Right lobe of liver (tissue), 6 donors: ENCODE results near the gene TMEM132D. TPM values are rescaled to one million over a fixed set of nuclear protein-coding genes. Genes with fewer than 3 reads are reported as not detected.

ENCODE experiments used
- ATAC-seq, 4 donors: fragments of 200-7000 bp; cut with Tn5 transposase; one replicate each; pipeline ENCODE4 v1.9.1; 2020; ENCODE audit warnings: mild to moderate bottlenecking in 4 of 4, moderate library complexity in 4 of 4
- DNase-seq, 3 donors: peaks; one replicate each; pipeline ENCODE4 v3.0.0-alpha.2; 2020
- H3K27ac ChIP-seq, 3 donors: fragments of 200-600 bp; one replicate each; pipeline ENCODE4 v1.8.0; 2022
- H3K27me3 ChIP-seq, 2 donors: fragments of 200-600 bp; one replicate each; pipeline ENCODE4 v1.8.0; 2022
- H3K36me3 ChIP-seq, 4 donors: fragments of 200-600 bp; sonication (generic) in 1 of 4; one replicate each; pipeline versions ENCODE4 v1.5.1 to v1.8.0; 2017 to 2022; ENCODE audit warnings: control low read depth in 1 of 4
- H3K4me1 ChIP-seq, 4 donors: fragments of 200-600 bp; sonication (generic) in 1 of 4; one replicate each; pipeline versions ENCODE4 v1.5.1 to v1.8.0; 2017 to 2022; ENCODE audit warnings: control low read depth in 1 of 4
- H3K4me3 ChIP-seq, 3 donors: fragments of 200-600 bp; one replicate each; pipeline ENCODE4 v1.8.0; 2022
- H3K9me3 ChIP-seq, 4 donors: fragments of 200-600 bp; sonication (generic) in 1 of 4; one replicate each; pipeline versions ENCODE4 v1.5.1 to v1.8.0; 2017 to 2022; ENCODE audit warnings: control low read depth in 1 of 4
- POLR2A ChIP-seq: fragments of 450-650 bp; IDR thresholded peaks from one replicate; pipeline ENCODE4 v1.6.1; 2017; ENCODE audit warnings: antibody characterized with exemption, mild to moderate bottlenecking
- WGBS: methylation state at CpG from one replicate; pipeline ENCODE4 v1.1.6; 2018; ENCODE audit warnings: low coverage, low lambda C conversion rate; ENCODE audit not compliant: insufficient coverage; ENCODE audit errors: missing lambda C conversion rate; 5-methylcytosine and 5-hydroxymethylcytosine counted together
- intact Hi-C, 2 donors: fragments of 100-400 bp; cut with DNase I; formaldehyde crosslinking; loops; one replicate each; pipeline versions ENCODE4 v1.11.2 to v1.14.1; 2022
- total RNA-seq, 6 experiments: library from RNA; depleted of rRNA in 2 of 6; stranded (reverse); fragments of >200 nt in 2 of 6; fragmentation: NEBNext Ultra II Directional in 3 of 6; extraction: Animal tissue kit (Norgen Biotek cat#: 25700) in 3 of 6; gene quantifications; one replicate each; pipeline versions ENCODE4 v1.1.0 to v1.2.4, GENCODE V29; 2016 to 2023
- TF ChIP-seq, protein P1 (sequence below), 4 donors: fragments of 200-600 bp in 3 of 4; fragments of 450-650 bp in 1 of 4; IDR thresholded peaks; one replicate each; pipeline versions ENCODE4 v1.5.1 to v1.8.0; 2016 to 2022; ENCODE audit warnings: antibody characterized with exemption in 4 of 4, mild to moderate bottlenecking in 2 of 4
- donor health status: DM: no; HTN: yes; CAD: no.
- donor health status: DM: no; HTN: no; CAD: no.
- donor health status: DM: no; HTN: no; CAD: no.
- donor health status: DM: no; HTN: yes; CAD: no.
- donor health status: DM: no; HTN: yes; CAD: no.

TMEM132D gene
- total RNA-seq, 6 experiments from 2014 or later = 0.10 to 0.35 (median 0.33) TPM; not detected in 3

GRCh38 chr12:129532707-129533499, 370.9 kb downstream of the TMEM132D start:
- Histone ChIP-seq H3K4me3 (no peak overlapping the region), H3K9me3 (no peaks in the 10 kb centered on the region), H3K4me1 (no peaks in the 10 kb centered on the region), H3K27ac (no peak overlapping the region), H3K36me3 (no peaks in the 10 kb centered on the region), H3K27me3 (no peaks in the 10 kb centered on the region)
- no peak for TF ChIP-seq POLR2A
- TF ChIP-seq, protein P1, sequence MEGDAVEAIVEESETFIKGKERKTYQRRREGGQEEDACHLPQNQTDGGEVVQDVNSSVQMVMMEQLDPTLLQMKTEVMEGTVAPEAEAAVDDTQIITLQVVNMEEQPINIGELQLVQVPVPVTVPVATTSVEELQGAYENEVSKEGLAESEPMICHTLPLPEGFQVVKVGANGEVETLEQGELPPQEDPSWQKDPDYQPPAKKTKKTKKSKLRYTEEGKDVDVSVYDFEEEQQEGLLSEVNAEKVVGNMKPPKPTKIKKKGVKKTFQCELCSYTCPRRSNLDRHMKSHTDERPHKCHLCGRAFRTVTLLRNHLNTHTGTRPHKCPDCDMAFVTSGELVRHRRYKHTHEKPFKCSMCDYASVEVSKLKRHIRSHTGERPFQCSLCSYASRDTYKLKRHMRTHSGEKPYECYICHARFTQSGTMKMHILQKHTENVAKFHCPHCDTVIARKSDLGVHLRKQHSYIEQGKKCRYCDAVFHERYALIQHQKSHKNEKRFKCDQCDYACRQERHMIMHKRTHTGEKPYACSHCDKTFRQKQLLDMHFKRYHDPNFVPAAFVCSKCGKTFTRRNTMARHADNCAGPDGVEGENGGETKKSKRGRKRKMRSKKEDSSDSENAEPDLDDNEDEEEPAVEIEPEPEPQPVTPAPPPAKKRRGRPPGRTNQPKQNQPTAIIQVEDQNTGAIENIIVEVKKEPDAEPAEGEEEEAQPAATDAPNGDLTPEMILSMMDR (IDR thresholded peaks at IDR 0.05) = no peak
- DNase-seq (no peak), ATAC-seq (no peak)
- WGBS = 47% methylated on average over 11 of the region's 17 CpGs
- intact Hi-C loops = no loop called here

DNA sequence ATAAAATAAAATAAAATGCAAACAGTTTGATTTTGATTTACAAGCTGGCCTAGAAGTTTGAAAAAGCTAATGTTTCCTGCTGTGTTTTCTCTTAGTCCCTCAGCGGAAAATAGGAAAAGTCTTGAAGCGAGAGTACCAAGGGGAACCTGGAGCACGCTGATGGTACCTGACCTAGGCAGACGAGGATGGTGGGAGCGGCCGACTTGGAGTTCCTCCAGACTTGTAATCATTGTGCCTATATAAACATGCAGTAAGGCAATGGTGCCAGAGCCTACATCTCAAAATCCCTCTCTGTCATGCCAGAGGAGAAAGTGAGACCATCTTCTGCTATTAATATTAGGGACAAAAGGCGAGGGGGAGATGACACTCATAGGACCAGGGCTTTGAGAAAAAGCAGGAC, 371.7 kb downstream of the TMEM132D start:
- TF ChIP-seq POLR2A = no peak
- TF ChIP-seq, protein P1 (IDR thresholded peaks at IDR 0.05) = no peak

DNA sequence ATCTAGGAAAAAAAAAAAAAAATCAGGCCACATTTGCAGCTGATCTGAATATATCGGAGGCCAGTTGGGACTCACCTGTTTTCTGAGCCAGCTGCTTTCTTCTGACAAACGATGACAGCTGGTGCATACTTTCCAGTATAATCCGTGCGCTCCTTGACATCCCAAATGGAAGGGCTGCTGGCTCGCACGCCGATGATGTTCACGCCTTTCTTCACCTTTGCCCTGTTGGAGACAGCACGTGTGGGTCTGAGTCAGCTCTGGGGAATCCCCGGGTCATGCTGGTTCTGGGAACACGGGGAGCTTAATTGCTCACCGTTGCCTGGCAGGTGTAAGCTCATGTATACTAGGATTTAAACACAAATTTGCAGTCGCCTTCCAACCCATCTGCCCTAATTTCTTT, 372.8 kb downstream of the TMEM132D start:
- 52% methylated on average over 4 of the region's 13 CpGs for WGBS
- Histone ChIP-seq H3K27ac (no peak overlapping the region), H3K27me3 (no peaks in the 10 kb centered on the region), H3K4me3 (no peak overlapping the region), H3K4me1 (no peaks in the 10 kb centered on the region), H3K9me3 (no peaks in the 10 kb centered on the region), H3K36me3 (no peaks in the 10 kb centered on the region)
- TF ChIP-seq, protein P1 (IDR thresholded peaks at IDR 0.05) = no peak
- TF ChIP-seq POLR2A = no peak
- DNase-seq = peak in 1 of 3 donors; percentile 37
- peak; percentile 29 to 90 (median 48) for ATAC-seq
- intact Hi-C loops = no loop called here

More for the DNA sequence above, 371.7 kb downstream of the TMEM132D start:
- H3K27ac ChIP-seq = no peak overlapping the region
- no peak overlapping the region for H3K4me3 ChIP-seq
- ATAC-seq (no peak), DNase-seq (no peak)
- intact Hi-C loops = no loop called here
- H3K9me3 ChIP-seq = no peaks in the 10 kb centered on the region
- H3K36me3 ChIP-seq = no peaks in the 10 kb centered on the region
- H3K4me1 ChIP-seq = no peaks in the 10 kb centered on the region
- H3K27me3 ChIP-seq = no peaks in the 10 kb centered on the region
- 70% methylated on average over 6 of the region's 7 CpGs for WGBS

DNA sequence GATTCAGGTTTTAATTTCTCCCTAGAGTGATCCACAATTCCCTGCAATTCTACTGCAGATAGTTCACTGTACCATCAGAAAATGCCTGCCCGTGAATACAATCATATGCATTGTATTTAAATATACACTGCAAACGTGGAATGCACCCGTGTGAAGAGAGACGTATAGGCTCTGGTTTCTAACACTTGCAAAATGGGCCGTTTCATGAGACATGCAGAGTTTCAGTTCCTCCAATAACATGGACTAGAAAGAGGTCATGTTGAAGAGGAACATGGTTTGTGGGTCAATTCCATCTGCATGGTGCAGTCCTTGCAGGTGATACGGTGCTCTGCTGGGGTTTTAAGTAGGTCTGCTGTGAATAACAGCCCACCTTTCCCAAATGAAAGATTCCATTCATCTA, 373.3 kb downstream of the TMEM132D start:
- WGBS = 54% methylated on average over 6 of the region's 6 CpGs
- Histone ChIP-seq H3K27ac (no peak overlapping the region), H3K36me3 (no peaks in the 10 kb centered on the region), H3K4me3 (no peak overlapping the region), H3K27me3 (no peaks in the 10 kb centered on the region), H3K9me3 (no peaks in the 10 kb centered on the region), H3K4me1 (no peaks in the 10 kb centered on the region)
- intact Hi-C loops = no loop called here
- TF ChIP-seq, protein P1 (IDR thresholded peaks at IDR 0.05) = no peak
- no peak for TF ChIP-seq POLR2A
- DNase-seq (no peak), ATAC-seq (no peak)
